K562 (cell line): ENCODE measurements around the gene COL1A1. TPM values are rescaled to one million over a fixed set of nuclear protein-coding genes. Genes with fewer than 3 reads are reported as not detected.

Experiments
- ARID1B ChIP-seq: fragments of 450-650 bp; IDR thresholded peaks from 2 replicates; pipeline ENCODE4 v1.6.1; 2016; ENCODE audit warnings: antibody characterized with exemption, mild to moderate bottlenecking, inconsistent platforms
- BACH1 ChIP-seq: fragments of 200-800 bp; sonication (Bioruptor generic); IDR thresholded peaks from 2 replicates; pipeline ENCODE4 v1.6.1; 2016; ENCODE audit warnings: missing genetic modification characterization, missing compliant biosample characterization
- BCL6 ChIP-seq: fragments of 250-450 bp; sonication (Bioruptor Pico); IDR thresholded peaks from 2 replicates; pipeline ENCODE4 v1.4.0; 2020
- CBFA2T3 ChIP-seq: fragments of 450-650 bp; IDR thresholded peaks from 2 replicates; pipeline ENCODE4 v1.6.1; 2017
- CXXC5 ChIP-seq: fragments of 250-450 bp; sonication (Bioruptor Pico); IDR thresholded peaks from 2 replicates; pipeline ENCODE4 v1.8.0; 2022; ENCODE audit warnings: inconsistent platforms, mild to moderate bottlenecking, moderate library complexity
- ESRRB ChIP-seq: fragments of 250-450 bp; sonication (Bioruptor Pico); IDR thresholded peaks from 2 replicates; pipeline ENCODE4 v1.5.0; 2020; ENCODE audit warnings: mild to moderate bottlenecking, moderate library complexity, borderline replicate concordance
- GABPB2 ChIP-seq: fragments of 250-450 bp; sonication (Bioruptor Pico); conservative IDR thresholded peaks from 2 replicates; pipeline ENCODE4 v1.5.1; 2021; ENCODE audit warnings: mild to moderate bottlenecking
- HINFP ChIP-seq: fragments of 450-650 bp; conservative IDR thresholded peaks from 2 replicates; pipeline ENCODE4 v1.6.1; 2016; ENCODE audit warnings: missing genetic modification characterization, low read depth, mild to moderate bottlenecking, control low read depth, missing compliant biosample characterization
- HOXB6 ChIP-seq: fragments of 250-450 bp; sonication (Bioruptor Pico); IDR thresholded peaks from 2 replicates; pipeline ENCODE4 v1.5.1; 2022; ENCODE audit warnings: mild to moderate bottlenecking, borderline replicate concordance
- JUN ChIP-seq, 2 experiments: sonication (generic) in 1 of 2; formaldehyde crosslinking in 1 of 2; IDR thresholded peaks; 2 replicates each; pipeline versions ENCODE4 v1.6.1 to v1.8.0; 2012 to 2022; ENCODE audit warnings: borderline replicate concordance in 2 of 2, mild to moderate bottlenecking in 2 of 2, improper control_type of control experiment in 1 of 2, low read depth in 1 of 2, low read length in 1 of 2, missing genetic modification reagents in 1 of 2
- KLF16 ChIP-seq: IDR thresholded peaks from 2 replicates; pipeline ENCODE4 v1.6.1; 2016; ENCODE audit warnings: antibody characterized with exemption
- LARP7 ChIP-seq: fragments of 450-650 bp; IDR thresholded peaks from 2 replicates; pipeline ENCODE4 v1.6.1; 2016
- MAFG ChIP-seq: fragments of 450-650 bp; conservative IDR thresholded peaks from 2 replicates; pipeline ENCODE4 v1.6.1; 2016; ENCODE audit warnings: missing genetic modification characterization, missing compliant biosample characterization
- MLLT1 ChIP-seq, 2 experiments: fragments of 450-650 bp; IDR thresholded peaks; 2 replicates each; pipeline ENCODE4 v1.6.1; 2016
- PHB ChIP-seq: fragments of 250-450 bp; sonication (Bioruptor Pico); IDR thresholded peaks from 2 replicates; pipeline ENCODE4 v1.5.0; 2021
- POLR2B ChIP-seq: fragments of 450-650 bp; IDR thresholded peaks from 2 replicates; pipeline ENCODE4 v1.6.1; 2018; ENCODE audit warnings: low read depth; ENCODE audit not compliant: partially characterized antibody
- RBM17 ChIP-seq: fragments of 200-400 bp; formaldehyde crosslinking; IDR thresholded peaks from 2 replicates; pipeline ENCODE4 v1.6.1; 2017; ENCODE audit warnings: low read depth, mild to moderate bottlenecking, low read length, borderline replicate concordance
- SOX6 ChIP-seq: fragments of 450-650 bp; IDR thresholded peaks from 2 replicates; pipeline ENCODE4 v1.6.1; 2014; ENCODE audit warnings: mild to moderate bottlenecking
- TEAD4 ChIP-seq, 2 experiments: sonication (generic) in 1 of 2; formaldehyde crosslinking in 1 of 2; IDR thresholded peaks; 2 replicates each; pipeline versions ENCODE4 v1.6.1 to v1.8.0; 2012 to 2022; ENCODE audit warnings: borderline replicate concordance in 1 of 2, inconsistent platforms in 1 of 2, low read length in 1 of 2, mild to moderate bottlenecking in 1 of 2, missing genetic modification reagents in 1 of 2
- TGIF2 ChIP-seq: sonication (generic); formaldehyde crosslinking; IDR thresholded peaks from 2 replicates; pipeline ENCODE4 v1.8.1; 2022; ENCODE audit warnings: mild to moderate bottlenecking, missing genetic modification reagents, moderate library complexity
- TRIM28 ChIP-seq: fragments of 450-650 bp; IDR thresholded peaks from 2 replicates; pipeline ENCODE4 v1.6.1; 2017
- ZC3H11A ChIP-seq: IDR thresholded peaks from 2 replicates; pipeline ENCODE4 v1.6.1; 2012; ENCODE audit warnings: low read depth, low read length, improper control_type of control experiment
- ZNF124 ChIP-seq: sonication (generic); formaldehyde crosslinking; IDR thresholded peaks from 2 replicates; pipeline ENCODE4 v1.8.1; 2022; ENCODE audit warnings: missing genetic modification reagents
- ZNF174 ChIP-seq: fragments of 250-450 bp; sonication (Bioruptor Pico); IDR thresholded peaks from 2 replicates; pipeline ENCODE4 v1.4.0; 2020; ENCODE audit warnings: mild to moderate bottlenecking
- ZNF184 ChIP-seq: sonication (generic); formaldehyde crosslinking; IDR thresholded peaks from 2 replicates; pipeline ENCODE4 v1.5.0; 2020; ENCODE audit warnings: missing genetic modification reagents
- ZNF280A ChIP-seq: fragments of 450-650 bp; IDR thresholded peaks from 2 replicates; pipeline ENCODE4 v1.6.1; 2018; ENCODE audit warnings: mild to moderate bottlenecking, low read depth; ENCODE audit not compliant: partially characterized antibody
- ZNF780A ChIP-seq: fragments of 250-450 bp; sonication (Bioruptor Pico); IDR thresholded peaks from 2 replicates; pipeline ENCODE4 v1.5.0; 2021; ENCODE audit warnings: mild to moderate bottlenecking
- polyA plus RNA-seq, 8 experiments: library from polyadenylated mRNA; depleted of rRNA in 4 of 8; stranded (reverse) in 5 of 8; unstranded in 3 of 8; fragments of >200 nt; fragmentation: Nextera tagmentation in 2 of 8; fragmentation: Illumina TruSeq in 1 of 8; extraction: Ambion mirVana in 2 of 8; extraction: Trizol in 1 of 8; gene quantifications; 2 replicates each; pipeline versions ENCODE4 v1.2.1 to v1.2.3, GENCODE V29; 2011 to 2014; ENCODE audit warnings: inconsistent platforms in 1 of 8, missing spikeins in 1 of 8
- total RNA-seq, 7 experiments: library from RNA; depleted of rRNA in 6 of 7; stranded (reverse); fragments of >200 nt in 6 of 7; fragmentation: Illumina TruSeq in 2 of 7; extraction: Trizol in 2 of 7; gene quantifications; 2 replicates each; pipeline versions ENCODE4 v1.2.1 to v1.2.3, GENCODE V29; 2011 to 2021; ENCODE audit warnings: low replicate concordance in 1 of 7

The COL1A1 gene
- total and polyA plus RNA-seq, 9 of the 15 experiments (the other 6 are each of a cell fraction or from before 2014, with no cell fraction given) = 0.04 to 3.4 (median 0.18) TPM

DNA sequence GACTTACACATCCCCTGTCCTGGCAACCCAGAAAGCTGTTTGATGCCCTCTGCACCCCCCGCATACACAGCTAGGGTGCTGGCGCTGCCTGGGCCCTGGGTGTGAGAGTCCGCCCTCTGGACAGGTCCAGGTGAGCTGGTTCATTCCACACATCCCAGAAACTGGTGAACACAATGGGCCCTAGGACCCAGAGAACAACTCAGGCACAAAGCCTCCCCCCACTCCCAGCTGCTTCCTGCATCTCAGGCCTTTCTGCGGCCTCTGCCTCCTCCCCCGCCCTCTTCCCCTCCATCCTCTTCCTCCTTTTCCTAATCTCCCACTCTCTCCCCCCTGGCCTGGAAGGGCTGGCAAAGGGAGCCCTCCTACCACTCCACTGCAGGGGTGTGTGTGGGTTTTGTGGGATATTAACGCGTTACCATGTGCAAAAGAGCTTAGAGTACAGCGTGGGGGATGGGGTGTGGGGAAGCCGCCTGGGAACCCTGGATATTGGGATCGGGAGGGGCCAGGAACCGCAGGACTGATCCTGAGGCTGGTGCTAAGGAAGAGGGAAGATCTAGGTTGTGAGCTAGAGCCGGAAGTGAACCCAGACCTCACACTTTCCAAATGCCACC lies 49.4 kb downstream of the COL1A1 start (continued):
- no peak for TF ChIP-seq HINFP (tag)
- peak; percentile 81 for TF ChIP-seq ARID1B
- no peak for TF ChIP-seq RBM17
- peak; percentile 11 for TF ChIP-seq CXXC5 (CRISPR knock-in tag)
- no peak for TF ChIP-seq PHB (CRISPR knock-in tag)
- TF ChIP-seq ZNF174 = no peak
- no peak for TF ChIP-seq ESRRB
- no peak for TF ChIP-seq GABPB2
- TF ChIP-seq ZNF184 = no peak
- TF ChIP-seq LARP7 = no peak
- TF ChIP-seq BACH1 (tag) = no peak
- TF ChIP-seq ZNF124 = no peak
- peak; percentile 50; the same call in 1 of the 2 replicates for TF ChIP-seq ZC3H11A
- TF ChIP-seq TGIF2 (CRISPR knock-in tag) = no peak
- TF ChIP-seq CBFA2T3 = peak; percentile 59
- TF ChIP-seq POLR2B = no peak
- no peak for TF ChIP-seq HOXB6
- no peak for TF ChIP-seq ZNF780A (CRISPR knock-in tag)
- TF ChIP-seq ZNF280A = no peak
- no peak for TF ChIP-seq TEAD4 (IDR thresholded peaks at IDR 0.05; ENCODE audit: low read length)
- no peak for TF ChIP-seq TEAD4 (CRISPR knock-in tag; IDR thresholded peaks at IDR 0.05; ENCODE audit: borderline replicate concordance)
- TF ChIP-seq BCL6 (CRISPR knock-in tag) = no peak
- TF ChIP-seq TRIM28 = 0 out of 2 replicates have a peak, but pooled peaks have one; percentile 17
- TF ChIP-seq MAFG (tag) = no peak
- peak; percentile 51 to 87; a peak in 3 of 4 replicates for TF ChIP-seq MLLT1 (IDR thresholded peaks at IDR 0.05)
- no peak for TF ChIP-seq JUN (IDR thresholded peaks at IDR 0.05; ENCODE audit: borderline replicate concordance, low read depth, low read length)
- TF ChIP-seq JUN (CRISPR knock-in tag; IDR thresholded peaks at IDR 0.05; ENCODE audit: borderline replicate concordance) = no peak
- TF ChIP-seq SOX6 = 0 out of 2 replicates have a peak, but pooled peaks have one; percentile 18
- peak; percentile 64 for TF ChIP-seq KLF16
